Endodermal cell (in vitro differentiated cells): Measurements from ENCODE around the gene KIF5C. TPM values are rescaled to one million over a fixed set of nuclear protein-coding genes. Genes with fewer than 3 reads are reported as not detected.

Source experiments
- DNase-seq: peaks from one replicate; pipeline ENCODE4 v3.0.0-alpha.2; 2017
- H3K27ac ChIP-seq: 2 replicates; pipeline ENCODE4 v1.5.1; 2013; ENCODE audit warnings: mild to moderate bottlenecking, low read depth, low read length, moderate library complexity
- H3K27me3 ChIP-seq: 2 replicates; pipeline ENCODE4 v1.6.1; 2013; ENCODE audit warnings: mild to moderate bottlenecking, low read length, moderate library complexity; ENCODE audit not compliant: insufficient read depth, control insufficient read depth, poor library complexity, severe bottlenecking
- H3K36me3 ChIP-seq: 2 replicates; pipeline ENCODE4 v1.7.0; 2013; ENCODE audit warnings: mild to moderate bottlenecking, low read length, moderate library complexity; ENCODE audit not compliant: control insufficient read depth, insufficient read depth
- H3K4me1 ChIP-seq: one replicate; pipeline ENCODE4 v1.7.0; 2013; ENCODE audit warnings: low read length; ENCODE audit not compliant: control insufficient read depth, insufficient read depth
- H3K4me3 ChIP-seq: 2 replicates; pipeline ENCODE4 v1.5.1; 2013; ENCODE audit warnings: mild to moderate bottlenecking, low read length, moderate library complexity
- H3K9ac ChIP-seq: 2 replicates; pipeline ENCODE4 v1.6.1; 2013; ENCODE audit warnings: mild to moderate bottlenecking, low read length, moderate library complexity; ENCODE audit not compliant: poor library complexity, severe bottlenecking; ENCODE audit errors: extremely low read depth
- H3K9me3 ChIP-seq: 2 replicates; pipeline ENCODE4 v1.6.1; 2013; ENCODE audit warnings: mild to moderate bottlenecking, low read length, moderate library complexity; ENCODE audit not compliant: control insufficient read depth
- H3K27ac Mint-ChIP-seq: 2 replicates; pipeline ENCODE4 v1.8.0; 2020; ENCODE audit warnings: mixed read lengths
- H3K27me3 Mint-ChIP-seq: 2 replicates; pipeline ENCODE4 v1.8.0; 2021; ENCODE audit warnings: mild to moderate bottlenecking, mixed read lengths; ENCODE audit not compliant: insufficient read depth
- H3K36me3 Mint-ChIP-seq: 2 replicates; pipeline ENCODE4 v1.8.0; 2020; ENCODE audit warnings: low read depth, mixed read lengths
- H3K4me1 Mint-ChIP-seq: 2 replicates; pipeline ENCODE4 v1.8.0; 2020; ENCODE audit warnings: mixed read lengths
- H3K4me3 Mint-ChIP-seq: 2 replicates; pipeline ENCODE4 v1.8.0; 2020; ENCODE audit warnings: mild to moderate bottlenecking, moderate library complexity, mixed read lengths
- H3K9me3 Mint-ChIP-seq: 2 replicates; pipeline ENCODE4 v1.8.0; 2020; ENCODE audit warnings: mild to moderate bottlenecking, mixed read lengths
- WGBS, 2 experiments: methylation state at CpG; one replicate each; pipeline versions ENCODE4 v1.1.5 to v1.1.7; 2013; ENCODE audit warnings: missing lambda C conversion rate in 2 of 2, mixed read lengths in 1 of 2; ENCODE audit not compliant: insufficient coverage in 1 of 2, insufficient read length in 1 of 2; 5-methylcytosine and 5-hydroxymethylcytosine counted together
- total RNA-seq, 2 donors: library from RNA; stranded (reverse); fragmentation: NEBNext Ultra II Directional in 1 of 2; extraction: Animal tissue kit (Norgen Biotek cat#: 25700) in 1 of 2; gene quantifications; 2 replicates in 1 of 2; 3 replicates in 1 of 2; pipeline ENCODE4 v1.2.1, GENCODE V29; 2021
- TF ChIP-seq, protein P1 (sequence below): fragments of 200-600 bp; sonication (generic); conservative IDR thresholded peaks from 2 replicates; pipeline ENCODE4 v1.5.0; 2021; ENCODE audit warnings: antibody characterized with exemption, mild to moderate bottlenecking

KIF5C gene
- total RNA-seq, 2 donors from 2014 or later, result 39.1 to 41.9 TPM

DNA sequence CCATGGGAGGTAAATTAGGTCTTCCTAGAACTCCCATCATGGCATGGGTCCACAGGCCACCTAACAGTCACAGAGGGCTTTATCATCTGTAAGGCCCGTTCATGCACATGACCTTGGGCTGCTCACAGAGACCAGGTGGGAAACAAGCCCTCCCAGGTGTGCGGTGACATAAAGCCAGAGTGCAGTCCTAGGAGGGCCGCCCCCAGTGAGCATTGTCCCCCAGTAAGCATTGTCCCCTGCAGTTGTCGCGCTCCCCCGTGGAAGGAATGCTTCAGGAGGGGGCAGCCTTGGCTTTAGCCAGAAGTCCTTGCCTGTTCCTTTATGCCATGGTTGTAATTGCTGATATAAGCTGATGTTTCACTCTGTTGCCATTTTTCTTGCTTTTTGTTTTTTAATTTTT is 121.8 kb downstream of the KIF5C start:
- Mint-ChIP-seq H3K9me3 (peaks cover 10% of the 10 kb centered on the region), H3K4me3 (no peak overlapping the region), H3K4me1 (peaks cover 25% of the 10 kb centered on the region), H3K27ac (no peak overlapping the region), H3K27me3 (no peaks in the 10 kb centered on the region), H3K36me3 (peaks cover 31% of the 10 kb centered on the region)
- Histone ChIP-seq H3K4me3 (no peak overlapping the region), H3K9ac (no peak overlapping the region), H3K4me1 (no peaks in the 10 kb centered on the region), H3K36me3 (peaks cover 41% of the 10 kb centered on the region), H3K27ac (no peak overlapping the region), H3K9me3 (peaks cover 10% of the 10 kb centered on the region), H3K27me3 (no peaks in the 10 kb centered on the region)
- TF ChIP-seq, protein P1, sequence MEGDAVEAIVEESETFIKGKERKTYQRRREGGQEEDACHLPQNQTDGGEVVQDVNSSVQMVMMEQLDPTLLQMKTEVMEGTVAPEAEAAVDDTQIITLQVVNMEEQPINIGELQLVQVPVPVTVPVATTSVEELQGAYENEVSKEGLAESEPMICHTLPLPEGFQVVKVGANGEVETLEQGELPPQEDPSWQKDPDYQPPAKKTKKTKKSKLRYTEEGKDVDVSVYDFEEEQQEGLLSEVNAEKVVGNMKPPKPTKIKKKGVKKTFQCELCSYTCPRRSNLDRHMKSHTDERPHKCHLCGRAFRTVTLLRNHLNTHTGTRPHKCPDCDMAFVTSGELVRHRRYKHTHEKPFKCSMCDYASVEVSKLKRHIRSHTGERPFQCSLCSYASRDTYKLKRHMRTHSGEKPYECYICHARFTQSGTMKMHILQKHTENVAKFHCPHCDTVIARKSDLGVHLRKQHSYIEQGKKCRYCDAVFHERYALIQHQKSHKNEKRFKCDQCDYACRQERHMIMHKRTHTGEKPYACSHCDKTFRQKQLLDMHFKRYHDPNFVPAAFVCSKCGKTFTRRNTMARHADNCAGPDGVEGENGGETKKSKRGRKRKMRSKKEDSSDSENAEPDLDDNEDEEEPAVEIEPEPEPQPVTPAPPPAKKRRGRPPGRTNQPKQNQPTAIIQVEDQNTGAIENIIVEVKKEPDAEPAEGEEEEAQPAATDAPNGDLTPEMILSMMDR, result no peak
- 92 to 95% methylated on average over 5 to 6 of the region's 6 CpGs for whole genome bisulfite sequencing, 2 experiments
- no peak for DNase-seq

DNA sequence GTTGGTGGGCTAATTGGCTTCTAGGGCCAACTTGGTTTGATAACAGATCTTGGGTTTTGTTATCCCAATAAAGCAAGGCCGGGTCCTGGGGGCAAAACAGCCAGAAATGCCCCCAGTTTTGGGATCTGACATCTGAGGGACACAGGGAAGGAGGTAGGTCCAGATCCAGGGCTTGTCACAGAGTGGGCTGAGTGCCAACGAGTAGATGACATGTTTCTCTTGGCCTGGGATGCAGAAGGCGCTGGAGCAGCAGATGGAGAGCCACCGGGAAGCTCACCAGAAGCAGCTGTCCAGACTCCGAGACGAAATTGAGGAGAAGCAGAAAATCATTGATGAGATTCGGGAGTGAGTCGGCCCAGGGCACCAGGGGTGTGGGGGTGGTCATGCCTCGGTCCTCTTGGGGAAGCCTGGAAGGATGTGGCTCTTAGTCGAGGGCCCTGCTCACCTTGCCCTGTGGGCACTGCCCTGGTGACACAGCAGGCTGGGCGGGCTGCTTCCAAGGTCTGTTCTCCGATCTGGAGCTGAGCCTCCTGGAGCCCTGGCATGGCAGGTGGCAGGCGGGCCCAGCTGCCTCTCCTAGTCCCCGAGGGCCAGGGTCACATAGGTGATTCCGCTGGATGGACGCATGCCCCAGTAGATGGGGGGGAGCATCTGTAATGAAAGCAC is 123.3 kb downstream of the KIF5C start:
- H3K27me3 ChIP-seq, result no peaks in the 10 kb centered on the region
- TF ChIP-seq, protein P1, result no peak
- peaks cover 53% of the 10 kb centered on the region for H3K36me3 ChIP-seq
- no peaks in the 10 kb centered on the region for H3K4me1 ChIP-seq
- no peak for DNase-seq
- no peak overlapping the region for H3K9ac ChIP-seq
- no peak overlapping the region for H3K4me3 Mint-ChIP-seq
- peaks cover 44% of the 10 kb centered on the region for H3K36me3 Mint-ChIP-seq
- 92 to 95% methylated on average over 7 to 16 of the region's 16 CpGs for WGBS, 2 experiments
- no peak overlapping the region for H3K27ac ChIP-seq
- peaks cover 25% of the 10 kb centered on the region for H3K4me1 Mint-ChIP-seq
- H3K9me3 Mint-ChIP-seq, result peaks cover 24% of the 10 kb centered on the region
- H3K4me3 ChIP-seq, result no peak overlapping the region
- H3K27me3 Mint-ChIP-seq, result no peaks in the 10 kb centered on the region
- peaks cover 24% of the 10 kb centered on the region for H3K9me3 ChIP-seq
- no peak overlapping the region for H3K27ac Mint-ChIP-seq

DNA sequence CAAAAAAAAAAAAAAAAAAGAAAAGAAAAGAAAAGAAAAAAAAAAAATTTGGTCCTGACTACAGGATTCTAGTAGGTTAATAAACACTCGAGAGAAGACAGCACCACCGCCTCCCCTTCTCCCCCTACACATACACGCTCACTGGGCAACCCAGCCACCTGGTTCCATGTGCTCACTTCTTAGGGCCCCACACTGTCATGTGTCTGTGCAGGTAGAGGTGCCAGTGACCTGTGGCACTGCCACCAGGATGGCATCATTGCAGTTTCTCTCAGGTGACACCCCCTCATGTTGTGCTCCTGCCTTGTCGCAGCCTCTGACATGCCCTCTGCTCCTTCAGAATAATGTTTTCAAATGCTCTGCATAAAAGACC is 123.8 kb downstream of the KIF5C start:
- Mint-ChIP-seq H3K4me3 (no peak overlapping the region), H3K27ac (no peak overlapping the region), H3K36me3 (peaks cover 49% of the 10 kb centered on the region), H3K4me1 (peaks cover 25% of the 10 kb centered on the region), H3K9me3 (peaks cover 29% of the 10 kb centered on the region), H3K27me3 (no peaks in the 10 kb centered on the region)
- no peak overlapping the region for H3K27ac ChIP-seq
- no peak overlapping the region for H3K4me3 ChIP-seq
- H3K36me3 ChIP-seq, result peaks cover 55% of the 10 kb centered on the region
- H3K27me3 ChIP-seq, result no peaks in the 10 kb centered on the region
- no peaks in the 10 kb centered on the region for H3K4me1 ChIP-seq
- 87% methylated on average over 3 to 4 of the region's 4 CpGs for WGBS, 2 experiments
- no peak overlapping the region for H3K9ac ChIP-seq
- no peak for DNase-seq
- TF ChIP-seq, protein P1, result no peak
- H3K9me3 ChIP-seq, result peaks cover 29% of the 10 kb centered on the region
